Measurements from ENCODE around the gene SLC25A4. TPM values are rescaled to one million over a fixed set of nuclear protein-coding genes. Genes with fewer than 3 reads are reported as not detected.
A peak's percentile ranks its signal among the peaks of the same experiment; 100 is the strongest.

Gene SLC25A4
- total RNA-seq, 1 experiment from 2014 or later = 18.6 TPM

DNA sequence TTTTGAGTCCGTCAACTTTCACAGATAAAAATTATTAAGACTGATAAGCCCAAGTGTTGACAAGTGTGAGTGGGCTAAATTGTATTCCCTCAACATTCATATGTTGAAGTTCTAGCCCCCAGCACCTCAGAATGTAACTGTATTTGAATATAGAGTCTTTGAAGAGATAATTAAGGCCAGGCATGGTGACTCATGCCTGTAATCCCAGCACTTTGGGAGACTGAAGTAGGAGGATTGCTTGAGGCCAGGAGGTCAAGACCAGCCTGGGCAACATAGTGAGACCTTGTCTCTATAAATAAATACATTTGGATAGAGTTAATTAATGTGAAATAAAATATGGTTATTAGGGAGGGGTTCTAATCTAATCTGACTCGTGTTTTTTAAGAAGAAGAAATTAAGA, 29.7 kb upstream of the SLC25A4 start:
- H3K9me3 ChIP-seq (ENCODE audit: control insufficient read depth, insufficient read depth, low read depth, low read length) = no peaks in the 10 kb centered on the region
- no peak overlapping the region for H3K4me3 ChIP-seq (ENCODE audit: low read depth in 2 of 2, low read length in 2 of 2)
- ChIA-PET CTCF (no interaction called here), POLR2A (no interaction called here)
- no peak for DNase-seq (ENCODE audit: low read depth, low spot score)
- H3K27me3 ChIP-seq (ENCODE audit: control insufficient read depth, insufficient read depth, low read length) = no peaks in the 10 kb centered on the region
- TF ChIP-seq SIN3A (IDR thresholded peaks at IDR 0.05; ENCODE audit: borderline replicate concordance, insufficient read depth, low read depth, low read length) (no peak), POLR2AphosphoS5 (IDR thresholded peaks at IDR 0.05; ENCODE audit: low read depth, low read length) (no peak), TCF7L2 (IDR thresholded peaks at IDR 0.05; ENCODE audit: low read depth, low read length) (no peak)
- TF ChIP-seq, protein P1, sequence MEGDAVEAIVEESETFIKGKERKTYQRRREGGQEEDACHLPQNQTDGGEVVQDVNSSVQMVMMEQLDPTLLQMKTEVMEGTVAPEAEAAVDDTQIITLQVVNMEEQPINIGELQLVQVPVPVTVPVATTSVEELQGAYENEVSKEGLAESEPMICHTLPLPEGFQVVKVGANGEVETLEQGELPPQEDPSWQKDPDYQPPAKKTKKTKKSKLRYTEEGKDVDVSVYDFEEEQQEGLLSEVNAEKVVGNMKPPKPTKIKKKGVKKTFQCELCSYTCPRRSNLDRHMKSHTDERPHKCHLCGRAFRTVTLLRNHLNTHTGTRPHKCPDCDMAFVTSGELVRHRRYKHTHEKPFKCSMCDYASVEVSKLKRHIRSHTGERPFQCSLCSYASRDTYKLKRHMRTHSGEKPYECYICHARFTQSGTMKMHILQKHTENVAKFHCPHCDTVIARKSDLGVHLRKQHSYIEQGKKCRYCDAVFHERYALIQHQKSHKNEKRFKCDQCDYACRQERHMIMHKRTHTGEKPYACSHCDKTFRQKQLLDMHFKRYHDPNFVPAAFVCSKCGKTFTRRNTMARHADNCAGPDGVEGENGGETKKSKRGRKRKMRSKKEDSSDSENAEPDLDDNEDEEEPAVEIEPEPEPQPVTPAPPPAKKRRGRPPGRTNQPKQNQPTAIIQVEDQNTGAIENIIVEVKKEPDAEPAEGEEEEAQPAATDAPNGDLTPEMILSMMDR (IDR thresholded peaks at IDR 0.05) = no peak
- intact Hi-C loops (cut with micrococcal nuclease; ENCODE audit: unreplicated experiment) (no loop called here), in situ Hi-C loops (cut with HindIII; ENCODE audit: low pct_unique_long_range_greater_than_20kb, low sequenced_read_pairs) (no loop called here)
- no TSS peak for BruUV-seq (replicated peaks)
- peaks cover 3% of the 10 kb centered on the region for H3K4me1 ChIP-seq (ENCODE audit: control insufficient read depth, insufficient read depth, low read length)
- ATAC-seq = no peak
- no peaks in the 10 kb centered on the region for H3K36me3 ChIP-seq (ENCODE audit: control insufficient read depth, insufficient read depth, low read length)
- H3K27ac ChIP-seq (ENCODE audit: low read length) = no peak overlapping the region

DNA sequence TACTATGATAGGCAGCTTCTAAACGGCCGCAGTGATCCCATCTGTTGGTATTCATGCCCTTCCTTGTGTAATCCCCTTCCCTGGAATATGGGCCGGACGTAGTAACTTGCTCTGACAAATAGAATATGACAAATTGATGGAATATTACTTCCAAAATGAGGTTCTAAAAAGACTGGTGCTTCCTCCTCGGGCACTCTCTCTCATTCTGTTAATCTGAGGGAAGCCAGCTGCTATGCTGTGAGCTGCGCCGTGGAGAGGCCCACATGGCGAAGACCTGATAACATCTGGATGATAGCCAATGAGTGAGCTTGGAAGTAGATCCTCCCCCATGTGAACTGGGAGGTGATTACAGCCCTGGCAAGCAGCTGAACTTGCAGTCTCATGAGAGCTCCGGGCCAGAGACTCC, 27.2 kb upstream of the SLC25A4 start:
- TF ChIP-seq TCF7L2 (IDR thresholded peaks at IDR 0.05; ENCODE audit: low read depth, low read length) = no peak
- TF ChIP-seq, protein P1 (IDR thresholded peaks at IDR 0.05) = no peak
- TF ChIP-seq, protein P2, sequence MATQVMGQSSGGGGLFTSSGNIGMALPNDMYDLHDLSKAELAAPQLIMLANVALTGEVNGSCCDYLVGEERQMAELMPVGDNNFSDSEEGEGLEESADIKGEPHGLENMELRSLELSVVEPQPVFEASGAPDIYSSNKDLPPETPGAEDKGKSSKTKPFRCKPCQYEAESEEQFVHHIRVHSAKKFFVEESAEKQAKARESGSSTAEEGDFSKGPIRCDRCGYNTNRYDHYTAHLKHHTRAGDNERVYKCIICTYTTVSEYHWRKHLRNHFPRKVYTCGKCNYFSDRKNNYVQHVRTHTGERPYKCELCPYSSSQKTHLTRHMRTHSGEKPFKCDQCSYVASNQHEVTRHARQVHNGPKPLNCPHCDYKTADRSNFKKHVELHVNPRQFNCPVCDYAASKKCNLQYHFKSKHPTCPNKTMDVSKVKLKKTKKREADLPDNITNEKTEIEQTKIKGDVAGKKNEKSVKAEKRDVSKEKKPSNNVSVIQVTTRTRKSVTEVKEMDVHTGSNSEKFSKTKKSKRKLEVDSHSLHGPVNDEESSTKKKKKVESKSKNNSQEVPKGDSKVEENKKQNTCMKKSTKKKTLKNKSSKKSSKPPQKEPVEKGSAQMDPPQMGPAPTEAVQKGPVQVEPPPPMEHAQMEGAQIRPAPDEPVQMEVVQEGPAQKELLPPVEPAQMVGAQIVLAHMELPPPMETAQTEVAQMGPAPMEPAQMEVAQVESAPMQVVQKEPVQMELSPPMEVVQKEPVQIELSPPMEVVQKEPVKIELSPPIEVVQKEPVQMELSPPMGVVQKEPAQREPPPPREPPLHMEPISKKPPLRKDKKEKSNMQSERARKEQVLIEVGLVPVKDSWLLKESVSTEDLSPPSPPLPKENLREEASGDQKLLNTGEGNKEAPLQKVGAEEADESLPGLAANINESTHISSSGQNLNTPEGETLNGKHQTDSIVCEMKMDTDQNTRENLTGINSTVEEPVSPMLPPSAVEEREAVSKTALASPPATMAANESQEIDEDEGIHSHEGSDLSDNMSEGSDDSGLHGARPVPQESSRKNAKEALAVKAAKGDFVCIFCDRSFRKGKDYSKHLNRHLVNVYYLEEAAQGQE (IDR thresholded peaks at IDR 0.05; ENCODE audit: insufficient read depth in 1 of 2, low read depth in 2 of 2, low read length in 1 of 2) = no peak
- TF ChIP-seq SIN3A (IDR thresholded peaks at IDR 0.05; ENCODE audit: borderline replicate concordance, insufficient read depth, low read depth, low read length) = no peak
- no peak for TF ChIP-seq POLR2AphosphoS5 (IDR thresholded peaks at IDR 0.05; ENCODE audit: low read depth, low read length)
- Histone ChIP-seq H3K27ac (ENCODE audit: low read length) (no peak overlapping the region), H3K36me3 (ENCODE audit: control insufficient read depth, insufficient read depth, low read length) (no peaks in the 10 kb centered on the region), H3K4me1 (ENCODE audit: control insufficient read depth, insufficient read depth, low read length) (peaks cover 3% of the 10 kb centered on the region), H3K27me3 (ENCODE audit: control insufficient read depth, insufficient read depth, low read length) (no peaks in the 10 kb centered on the region), H3K4me3 (ENCODE audit: low read depth in 2 of 2, low read length in 2 of 2) (no peak overlapping the region), H3K9me3 (ENCODE audit: control insufficient read depth, insufficient read depth, low read depth, low read length) (no peaks in the 10 kb centered on the region)
- DNase-seq (ENCODE audit: low read depth, low spot score) = no peak
- ChIA-PET POLR2A (no interaction called here), CTCF (no interaction called here)
- intact Hi-C loops (cut with micrococcal nuclease; ENCODE audit: unreplicated experiment) = no loop called here
- ATAC-seq = peak; percentile 78
- in situ Hi-C loops (cut with HindIII; ENCODE audit: low pct_unique_long_range_greater_than_20kb, low sequenced_read_pairs) = no loop called here
- no TSS peak for BruUV-seq (replicated peaks)
